CD14-positive monocyte (primary cell): ENCODE measurements around the gene ZNF57. TPM values are rescaled to one million over a fixed set of nuclear protein-coding genes. Genes with fewer than 3 reads are reported as not detected.

ENCODE experiments used
- DNase-seq, 3 donors: peaks; one replicate each; pipeline ENCODE4 v3.0.0-alpha.2; 2011 to 2022
- H2AFZ ChIP-seq: 2 replicates; pipeline ENCODE4 v1.6.0; 2012; ENCODE audit warnings: mild to moderate bottlenecking, low read depth, low read length, inconsistent platforms; ENCODE audit not compliant: insufficient read depth, poor library complexity, severe bottlenecking
- H3K27ac ChIP-seq, 2 donors: 1 replicate in 1 of 2; 2 replicates in 1 of 2; pipeline ENCODE4 v1.5.1; 2012 to 2013; ENCODE audit warnings: low read length in 2 of 2, control low read depth in 1 of 2, inconsistent platforms in 1 of 2, low read depth in 1 of 2, mild to moderate bottlenecking in 1 of 2
- H3K27me3 ChIP-seq, 2 donors: one replicate each; pipeline versions ENCODE4 v1.6.0 to v1.6.1; 2011 to 2013; ENCODE audit warnings: low read length in 2 of 2; ENCODE audit not compliant: control insufficient read depth in 2 of 2, insufficient read depth in 2 of 2
- H3K36me3 ChIP-seq, 2 donors: replicated peaks in 1 of 2; 1 replicate in 1 of 2; 2 replicates in 1 of 2; pipeline versions ENCODE4 v1.5.1 to v1.6.1; 2012 to 2013; ENCODE audit warnings: low read length in 2 of 2, control low read depth in 1 of 2, inconsistent platforms in 1 of 2, mild to moderate bottlenecking in 1 of 2; ENCODE audit not compliant: insufficient read depth in 2 of 2, control insufficient read depth in 1 of 2
- H3K4me1 ChIP-seq, 2 donors: 1 replicate in 1 of 2; 2 replicates in 1 of 2; pipeline versions ENCODE4 v1.5.1 to v1.6.1; 2012 to 2013; ENCODE audit warnings: low read length in 2 of 2, control low read depth in 1 of 2, inconsistent platforms in 1 of 2, mild to moderate bottlenecking in 1 of 2, moderate library complexity in 1 of 2; ENCODE audit not compliant: insufficient read depth in 2 of 2, control insufficient read depth in 1 of 2
- H3K4me2 ChIP-seq: replicated peaks from 2 replicates; pipeline ENCODE3; 2012; ENCODE audit warnings: low read length, moderate library complexity, mild to moderate bottlenecking; ENCODE audit not compliant: poor library complexity, severe bottlenecking; ENCODE audit errors: extremely low read depth
- H3K4me3 ChIP-seq, 3 experiments: fragments of 200-600 bp in 1 of 3; sonication (generic) in 1 of 3; replicated peaks in 1 of 3; 1 replicate in 2 of 3; 2 replicates in 1 of 3; pipeline ENCODE4 v1.5.1; 2011 to 2013; ENCODE audit warnings: low read length in 3 of 3, mild to moderate bottlenecking in 3 of 3, control low read depth in 2 of 3, low read depth in 2 of 3, inconsistent platforms in 1 of 3, moderate library complexity in 1 of 3
- H3K79me2 ChIP-seq: 2 replicates; pipeline ENCODE4 v1.6.0; 2012; ENCODE audit warnings: mild to moderate bottlenecking, control low read depth, inconsistent platforms, low read length, moderate library complexity; ENCODE audit not compliant: insufficient read depth
- H3K9ac ChIP-seq: 2 replicates; pipeline ENCODE4 v1.6.0; 2017; ENCODE audit warnings: low read length, mild to moderate bottlenecking; ENCODE audit not compliant: insufficient read depth, poor library complexity, severe bottlenecking
- H3K9me3 ChIP-seq, 2 donors: replicated peaks in 1 of 2; 1 replicate in 1 of 2; 2 replicates in 1 of 2; pipeline versions ENCODE4 v1.5.1 to v1.6.1; 2012 to 2013; ENCODE audit warnings: low read length in 2 of 2, control low read depth in 1 of 2; ENCODE audit not compliant: control insufficient read depth in 1 of 2, insufficient read depth in 1 of 2
- H4K20me1 ChIP-seq: 2 replicates; pipeline ENCODE4 v1.6.0; 2012; ENCODE audit warnings: mild to moderate bottlenecking, low read length, control low read depth, moderate library complexity; ENCODE audit not compliant: insufficient read depth
- H3K27ac Mint-ChIP-seq, 7 donors: one replicate each; pipeline ENCODE4 v1.8.0; 2020; ENCODE audit warnings: mild to moderate bottlenecking in 7 of 7, mixed read lengths in 7 of 7, moderate library complexity in 6 of 7, inconsistent platforms in 2 of 7
- H3K27me3 Mint-ChIP-seq, 3 donors: one replicate each; pipeline ENCODE4 v1.8.0; 2021 to 2022; ENCODE audit warnings: low read depth in 3 of 3, mild to moderate bottlenecking in 3 of 3, mixed read lengths in 3 of 3, moderate library complexity in 3 of 3, inconsistent platforms in 1 of 3
- H3K36me3 Mint-ChIP-seq, 2 donors: one replicate each; pipeline ENCODE4 v1.8.0; 2020; ENCODE audit warnings: mixed read lengths in 2 of 2, inconsistent platforms in 1 of 2, mild to moderate bottlenecking in 1 of 2
- H3K4me1 Mint-ChIP-seq: one replicate; pipeline ENCODE4 v1.8.0; 2020; ENCODE audit warnings: mild to moderate bottlenecking, mixed read lengths
- H3K4me3 Mint-ChIP-seq, 2 donors: one replicate each; pipeline ENCODE4 v1.8.0; 2020; ENCODE audit warnings: mild to moderate bottlenecking in 2 of 2, mixed read lengths in 2 of 2, moderate library complexity in 1 of 2
- H3K9me3 Mint-ChIP-seq, 7 donors: one replicate each; pipeline ENCODE4 v1.8.0; 2020 to 2022; ENCODE audit warnings: mixed read lengths in 7 of 7, mild to moderate bottlenecking in 6 of 7, moderate library complexity in 6 of 7, inconsistent platforms in 2 of 7
- CTCF ChIP-seq: fragments of 200-600 bp; IDR thresholded peaks from one replicate; pipeline ENCODE4 v1.8.0; 2022; ENCODE audit warnings: antibody characterized with exemption, mild to moderate bottlenecking
- WGBS: methylation state at CpG from one replicate; pipeline ENCODE4 v1.1.5; 2013; ENCODE audit warnings: missing lambda C conversion rate; ENCODE audit not compliant: insufficient coverage; 5-methylcytosine and 5-hydroxymethylcytosine counted together
- intact Hi-C, 2 donors: fragments of 100-400 bp; cut with micrococcal nuclease; formaldehyde crosslinking; loops; one replicate each; pipeline versions ENCODE4 v1.15.0 to v1.15.1; 2023
- polyA plus RNA-seq, 3 donors: library from polyadenylated mRNA; depleted of rRNA in 1 of 3; unstranded in 2 of 3; stranded (reverse) in 1 of 3; fragments of 300-500 nt in 2 of 3; fragments of >200 nt in 1 of 3; fragmentation: Illumina TruSeq in 2 of 3; gene quantifications; 1 replicate in 2 of 3; 2 replicates in 1 of 3; pipeline ENCODE4 v1.2.3, GENCODE V29; 2012 to 2021

ZNF57 gene
- polyA plus RNA-seq, 3 donors: 1.4 to 2.1 (median 1.9) TPM

- 96% methylated on average over 48 of the region's 53 CpGs for WGBS
These were observed 25.8 kb downstream of the ZNF57 start for GRCh38 chr19:2926341-2927031.

GRCh38 chr19:2927032-2927430 lies 26.3 kb downstream of the ZNF57 start:
- no peak overlapping the region for H3K4me3 ChIP-seq
- Mint-ChIP-seq H3K4me3 (no peak overlapping the region), H3K27me3 (no peaks in the 10 kb centered on the region), H3K27ac (no peak overlapping the region), H3K9me3 (peaks cover 23 to 57% (median 49%) of the 10 kb centered on the region in 7 donors), H3K4me1 (no peaks in the 10 kb centered on the region), H3K36me3 (peaks cover 6 to 22% of the 10 kb centered on the region in 2 donors)
- 98% methylated on average over 17 of the region's 18 CpGs for WGBS
- no peaks in the 10 kb centered on the region for H4K20me1 ChIP-seq
- no peak overlapping the region for H3K9ac ChIP-seq
- H3K4me1 ChIP-seq: no peaks in the 10 kb centered on the region
- H3K79me2 ChIP-seq: no peaks in the 10 kb centered on the region
- H3K9me3 ChIP-seq: peaks cover 24 to 48% of the 10 kb centered on the region in 2 donors
- H3K27me3 ChIP-seq: no peaks in the 10 kb centered on the region
- H2AFZ ChIP-seq: no peak overlapping the region
- no peak for TF ChIP-seq CTCF
- H3K36me3 ChIP-seq: no peaks in the 10 kb centered on the region
- H3K4me2 ChIP-seq: no peak overlapping the region
- intact Hi-C loops: no loop called here
- H3K27ac ChIP-seq: no peak overlapping the region
- no peak for DNase-seq

More at GRCh38 chr19:2926341-2927031, 25.8 kb downstream of the ZNF57 start:
- Histone ChIP-seq H3K27me3 (no peaks in the 10 kb centered on the region), H3K4me2 (no peak overlapping the region), H3K36me3 (no peaks in the 10 kb centered on the region), H3K4me1 (no peaks in the 10 kb centered on the region), H3K9ac (no peak overlapping the region), H3K79me2 (no peaks in the 10 kb centered on the region), H3K4me3 (no peak overlapping the region), H3K9me3 (peaks cover 19 to 42% of the 10 kb centered on the region in 2 donors), H3K27ac (no peak overlapping the region), H4K20me1 (no peaks in the 10 kb centered on the region), H2AFZ (no peak overlapping the region)
- no peaks in the 10 kb centered on the region for H3K4me1 Mint-ChIP-seq
- DNase-seq: no peak
- H3K36me3 Mint-ChIP-seq: peaks cover 6 to 21% of the 10 kb centered on the region in 2 donors
- H3K9me3 Mint-ChIP-seq: peaks cover 21 to 52% (median 43%) of the 10 kb centered on the region in 7 donors
- H3K4me3 Mint-ChIP-seq: no peak overlapping the region
- H3K27ac Mint-ChIP-seq: no peak overlapping the region
- no peaks in the 10 kb centered on the region for H3K27me3 Mint-ChIP-seq
- intact Hi-C loops: no loop called here
- TF ChIP-seq CTCF: no peak
